ENCODE measurements around the gene EPHA7. TPM values are rescaled to one million over a fixed set of nuclear protein-coding genes. Genes with fewer than 3 reads are reported as not detected.

The EPHA7 gene
- total RNA-seq, 1 experiment from 2014 or later = 9.5 TPM

- Histone ChIP-seq H3T11ph (ENCODE audit: low read length) (no peak overlapping the region), H3K23ac (ENCODE audit: insufficient read length, low read depth, low read length) (no peak overlapping the region), H3K56ac (ENCODE audit: insufficient read length, low read depth, low read length) (no peak overlapping the region), H4K8ac (replicated peaks; ENCODE audit: insufficient read length, low read depth, low read length) (no peak overlapping the region), H3K18ac (ENCODE audit: insufficient read length, low read depth, low read length) (no peak overlapping the region), H3K27ac (ENCODE audit: insufficient read length, low read depth, low read length) (no peak overlapping the region), H2BK20ac (ENCODE audit: low read depth, low read length, poor library complexity, severe bottlenecking) (no peak overlapping the region), H3K79me1 (ENCODE audit: insufficient read depth, low read depth, low read length, poor library complexity, severe bottlenecking) (no peaks in the 10 kb centered on the region), H3K4me1 (ENCODE audit: insufficient read depth, low read length) (no peaks in the 10 kb centered on the region), H3K23me2 (ENCODE audit: insufficient read length, low read depth, low read length, poor library complexity, severe bottlenecking) (peaks cover 18% of the 10 kb centered on the region), H3K9me3 (ENCODE audit: control insufficient read depth, low read depth, low read length) (no peaks in the 10 kb centered on the region), H2AK5ac (ENCODE audit: insufficient read length, low read length) (no peak overlapping the region), H2BK5ac (ENCODE audit: insufficient read length, low read length) (no peak overlapping the region), H2BK120ac (ENCODE audit: low read depth, low read length, poor library complexity, severe bottlenecking) (no peak overlapping the region), H3K27me3 (ENCODE audit: insufficient read depth, low read length) (peaks cover 9% of the 10 kb centered on the region), H4K20me1 (ENCODE audit: control insufficient read depth, insufficient read depth, insufficient read length) (no peaks in the 10 kb centered on the region), H2BK12ac (ENCODE audit: insufficient read length, low read depth, low read length) (no peak overlapping the region), H3K14ac (ENCODE audit: insufficient read depth, low read length) (no peak overlapping the region), H2BK15ac (ENCODE audit: low read depth, low read length) (no peak overlapping the region), H3K4ac (ENCODE audit: low read depth, low read length) (no peak overlapping the region), H3K79me2 (ENCODE audit: insufficient read depth, low read length) (no peaks in the 10 kb centered on the region), H4K5ac (ENCODE audit: insufficient read length, low read depth, low read length) (no peak overlapping the region), H3K9ac (ENCODE audit: extremely low read depth, insufficient read length, low read length) (no peak overlapping the region), H3K4me2 (ENCODE audit: insufficient read depth, insufficient read length, low read length) (peak overlapping the region; percentile 99), H2AFZ (ENCODE audit: low read length) (no peak overlapping the region), H4K91ac (ENCODE audit: insufficient read length, low read depth, low read length) (no peak overlapping the region)
- Mint-ChIP-seq H3K4me1 (peaks cover 23 to 30% of the 10 kb centered on the region in 2 experiments), H3K4me3 (peak overlapping the region; percentile 87 to 98), H3K27me3 (ENCODE audit: low read depth) (peaks cover 34% of the 10 kb centered on the region), H3K9me3 (peaks cover 0 to 4% of the 10 kb centered on the region in 2 experiments; a peak in 1 of 5 replicates), H3K27ac (no peak overlapping the region), H3K36me3 (ENCODE audit: insufficient read depth in 1 of 3, low read depth in 3 of 3) (peaks cover 0 to 2% (median 0%) of the 10 kb centered on the region in 3 experiments; a peak in 1 of 7 replicates)
- no peak for TF ChIP-seq CTCF (conservative IDR thresholded peaks at IDR 0.05)
- WGBS (ENCODE audit: extremely low coverage, insufficient read length, low lambda C conversion rate) = no CpG with 5 or more reads among the region's 27 CpGs
- no peak for DNase-seq
These were observed 1.8 kb downstream of the EPHA7 start for GRCh38 chr6:93417421-93418013.

Measured in H9 (cell line).